GM19328 (cell line): ENCODE measurements around the gene CCDC186.
"Not testable (repeated sequence)": the region's sequence is repeated elsewhere in the genome, so short reads cannot be mapped to it uniquely, and the experiment has no call there.

ENCODE experiments used
- ATAC-seq: cut with Tn5 transposase; IDR thresholded peaks from one replicate; pipeline ENCODE4 v1.9.1; 2021; ENCODE audit warnings: mild to moderate bottlenecking, moderate library complexity; ENCODE audit not compliant: unreplicated experiment

Gene CCDC186

DNA sequence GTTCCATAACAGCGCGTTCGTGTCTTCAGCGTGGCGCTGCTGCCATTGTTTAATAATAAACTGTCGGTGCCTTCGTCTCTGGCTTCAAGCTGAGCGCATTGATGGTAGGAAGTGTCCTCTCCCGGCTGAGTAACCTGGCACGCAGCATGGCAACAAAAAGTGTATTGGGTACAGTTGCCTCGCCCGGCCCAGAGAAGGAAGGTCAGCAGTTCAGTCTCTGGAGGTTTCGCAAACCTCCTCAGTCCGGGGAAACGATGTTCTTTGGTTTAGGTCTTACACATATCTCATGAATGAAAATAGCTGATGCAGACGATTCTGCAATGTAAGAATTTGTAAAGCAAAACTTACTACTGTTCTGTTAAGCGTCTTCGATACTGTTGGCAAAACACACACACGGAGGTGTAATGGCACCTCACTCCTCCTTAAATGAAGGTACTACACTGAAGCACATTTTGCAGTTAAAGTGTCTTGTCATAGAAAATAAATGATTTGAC, 739 bp upstream of the CCDC186 start:
- ATAC-seq, result peak; percentile 4

GRCh38 chr10:114173603-114173920, 441 bp downstream of the CCDC186 start:
- ATAC-seq, result no peak

- ATAC-seq, result no peak
Observed at GRCh38 chr10:114172776-114173602, 1.0 kb downstream of the CCDC186 start.

- ATAC-seq, result no peak
Observed at GRCh38 chr10:114172216-114172615, 1.8 kb downstream of the CCDC186 start.

GRCh38 chr10:114168450-114169009, 5.5 kb downstream of the CCDC186 start:
- ATAC-seq, result no peak

GRCh38 chr10:114167985-114168384, 6.0 kb downstream of the CCDC186 start:
- ATAC-seq, result no peak

- ATAC-seq, result no peak
Observed at GRCh38 chr10:114166494-114166893, 7.5 kb downstream of the CCDC186 start.

DNA sequence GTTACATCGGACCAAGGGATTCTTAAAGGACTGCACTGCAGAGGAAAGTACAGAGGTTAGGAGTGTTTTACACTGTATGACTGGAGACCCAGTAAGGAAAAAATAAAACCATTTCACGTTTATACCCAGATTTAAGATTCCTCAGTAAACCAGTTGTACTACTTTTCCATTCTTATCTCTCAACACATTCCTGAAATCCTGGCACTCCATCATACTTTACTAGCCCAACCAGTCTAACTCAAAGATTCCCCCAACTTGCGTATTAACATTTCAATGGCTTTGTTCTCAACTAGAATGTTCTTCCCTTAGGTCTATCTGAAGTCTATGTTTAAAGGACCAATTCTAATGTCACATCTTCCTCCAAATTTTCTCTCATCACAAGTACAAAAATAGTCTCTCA, 8.0 kb downstream of the CCDC186 start:
- no peak for ATAC-seq

GRCh38 chr10:114163062-114163461, 10.9 kb downstream of the CCDC186 start:
- no peak for ATAC-seq

DNA sequence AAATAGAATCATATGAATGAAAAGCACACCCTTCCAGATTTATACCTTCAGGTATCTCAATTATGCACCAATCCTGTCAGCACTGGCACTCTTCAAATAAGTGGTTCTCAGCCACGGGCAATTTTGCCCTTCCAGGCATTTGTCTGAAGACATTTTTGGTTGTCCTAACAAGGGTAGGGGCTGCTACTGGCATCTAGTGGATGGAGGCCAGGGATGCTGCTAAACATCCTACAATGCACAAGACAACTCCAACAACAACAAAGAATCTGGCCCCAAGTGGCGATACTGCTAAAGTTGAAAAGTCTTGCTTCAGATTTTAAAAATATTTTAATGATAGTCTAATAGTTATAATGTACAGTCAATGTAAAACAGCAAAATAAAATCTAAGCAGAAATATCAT, 16.1 kb downstream of the CCDC186 start:
- ATAC-seq, result no peak

GRCh38 chr10:114151892-114152291, 22.1 kb downstream of the CCDC186 start:
- ATAC-seq, result no peak

DNA sequence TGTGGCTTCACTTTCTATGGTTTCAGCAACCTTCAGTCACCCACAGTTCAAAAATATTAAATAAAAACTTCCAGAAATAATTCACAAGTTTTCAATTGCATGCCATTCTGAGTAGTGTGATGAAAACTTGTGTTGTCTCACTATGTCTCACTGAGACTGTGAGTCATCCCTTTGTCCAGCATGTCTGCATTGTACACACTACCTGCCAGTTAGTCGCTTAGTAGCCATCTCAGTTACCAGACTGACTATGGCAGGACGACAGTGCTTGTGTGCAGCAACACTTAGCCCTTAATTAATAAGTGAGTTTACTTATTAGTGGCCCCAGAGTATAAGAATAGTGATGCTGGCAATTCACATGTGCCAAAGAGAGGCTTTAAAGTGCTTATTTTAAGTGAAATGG, 22.5 kb downstream of the CCDC186 start:
- no peak for ATAC-seq

DNA sequence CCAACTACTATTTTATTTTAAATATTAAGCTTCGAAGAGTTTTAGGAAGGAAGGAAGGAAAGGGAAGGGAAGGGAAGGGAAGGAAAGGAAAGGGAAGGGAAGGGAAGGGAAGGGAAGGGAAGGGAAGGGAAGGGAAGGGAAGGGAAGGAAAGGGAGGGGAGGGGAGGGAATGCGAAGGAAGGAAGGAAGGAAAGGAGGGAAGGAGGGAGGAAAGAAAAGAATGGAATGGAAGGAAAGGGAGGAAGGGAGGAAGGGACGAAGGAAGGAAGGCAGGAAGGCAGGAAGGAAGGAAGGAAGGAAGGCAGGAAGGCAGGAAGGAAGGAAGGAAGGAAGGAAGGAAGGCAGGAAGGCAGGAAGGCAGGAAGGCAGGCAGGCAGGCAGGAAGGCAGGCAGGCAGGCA, 24.5 kb downstream of the CCDC186 start:
- not testable (repeated sequence) for ATAC-seq

DNA sequence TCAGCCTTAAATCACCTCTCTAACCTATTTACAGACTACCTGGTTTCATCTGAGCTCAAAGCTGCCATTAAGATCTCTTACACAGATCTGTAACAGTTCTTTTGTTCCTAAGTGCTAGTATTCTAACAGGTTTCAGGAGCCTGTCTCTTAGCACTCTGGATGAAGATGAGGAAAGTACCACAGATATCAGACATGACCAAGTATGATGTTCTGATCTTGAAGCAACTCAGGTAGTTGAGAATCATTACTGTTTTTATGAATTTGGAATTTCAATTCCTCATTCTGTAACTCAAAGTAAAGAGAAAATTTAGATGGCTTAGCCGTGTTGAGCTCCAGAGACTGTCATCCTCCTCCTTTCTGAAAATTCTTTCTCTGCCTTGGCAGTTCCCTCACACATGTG, 30.8 kb downstream of the CCDC186 start:
- ATAC-seq, result no peak

GRCh38 chr10:114142018-114142417, 32.0 kb downstream of the CCDC186 start:
- ATAC-seq, result no peak

GRCh38 chr10:114140827-114141226, 33.2 kb downstream of the CCDC186 start:
- not testable (repeated sequence) for ATAC-seq

DNA sequence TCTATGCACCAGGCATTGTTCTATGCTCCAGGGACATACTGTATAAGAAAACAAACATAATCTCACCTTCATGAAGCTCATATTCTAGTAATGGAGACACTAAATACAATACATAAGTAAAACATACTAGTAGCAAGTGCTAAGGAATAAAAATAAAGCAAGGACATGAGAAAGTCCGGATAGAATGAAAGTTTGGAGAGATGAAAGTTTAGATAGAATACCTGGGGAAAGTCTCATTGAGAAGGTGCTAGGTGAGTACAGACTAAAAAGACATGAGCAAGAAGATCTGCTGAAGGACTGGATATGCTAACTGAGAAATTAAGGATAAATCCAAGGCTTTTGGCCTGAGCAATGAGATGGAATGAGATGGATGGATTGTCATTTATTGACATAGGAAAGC, 34.0 kb downstream of the CCDC186 start:
- ATAC-seq, result no peak

DNA sequence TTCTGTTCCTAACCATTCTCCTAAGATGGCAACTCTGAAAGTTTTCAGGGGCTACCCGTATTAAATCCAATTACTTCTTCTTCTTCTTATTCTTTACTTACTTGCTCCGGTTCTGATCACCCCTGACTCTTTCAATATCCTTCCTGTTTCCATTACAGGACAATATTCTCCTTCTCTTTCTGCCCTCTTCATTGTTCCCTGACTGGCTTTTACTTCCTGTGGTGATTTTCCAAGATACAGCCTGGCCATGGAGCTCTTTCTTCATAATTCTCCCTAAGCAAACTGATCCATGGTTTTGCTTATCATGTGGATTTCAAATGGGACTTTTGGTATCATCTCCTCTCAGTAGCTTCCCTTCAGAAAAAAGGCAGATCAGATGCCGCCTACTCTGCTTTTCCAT, 35.4 kb downstream of the CCDC186 start:
- no peak for ATAC-seq

- ATAC-seq, result no peak
Observed at GRCh38 chr10:114135476-114135875, 38.5 kb downstream of the CCDC186 start.

- ATAC-seq, result peak; percentile 82
Observed at GRCh38 chr10:114131094-114131493, 42.9 kb downstream of the CCDC186 start.

- no peak for ATAC-seq
Observed at GRCh38 chr10:114121031-114121430, 53.0 kb downstream of the CCDC186 start.

GRCh38 chr10:114118514-114118913, 55.5 kb downstream of the CCDC186 start:
- no peak for ATAC-seq

GRCh38 chr10:114117728-114118127, 56.3 kb downstream of the CCDC186 start:
- ATAC-seq, result no peak
